ENCODE measurements around the gene DMD.

Gene DMD

GRCh38 chrX:32514986-32515385, 696.4 kb downstream of the DMD start:
- no peaks in the 10 kb centered on the region for H3K27me3 Mint-ChIP-seq
- H3K36me3 Mint-ChIP-seq (ENCODE audit: insufficient read depth), result no peaks in the 10 kb centered on the region
- H3K9me3 Mint-ChIP-seq, result peaks cover 6 to 8% of the 10 kb centered on the region in 2 donors
- DNase-seq, result no peak
- no peaks in the 10 kb centered on the region for H3K4me1 Mint-ChIP-seq (ENCODE audit: low read depth in 2 of 2)
- no peak overlapping the region for H3K4me3 Mint-ChIP-seq
- H3K27ac Mint-ChIP-seq, result no peak overlapping the region
- no peak for ATAC-seq (replicated peaks)

DNA sequence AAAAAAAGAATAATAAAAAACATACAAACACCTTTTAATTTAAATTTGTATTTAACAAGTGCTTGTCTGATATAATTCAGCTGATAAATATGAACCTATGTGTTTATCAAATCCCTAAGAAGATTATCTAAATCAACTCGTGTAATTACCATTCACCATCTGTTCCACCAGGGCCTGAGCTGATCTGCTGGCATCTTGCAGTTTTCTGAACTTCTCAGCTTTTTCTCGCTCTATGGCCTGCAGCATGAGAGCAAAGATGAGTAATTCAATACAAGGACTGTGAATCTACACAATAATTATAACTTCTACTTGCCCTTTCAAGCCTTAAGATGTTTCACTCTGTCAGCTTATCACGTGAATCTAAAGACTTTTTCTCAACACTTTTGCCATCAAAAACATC, 709.7 kb downstream of the DMD start:
- H3K36me3 Mint-ChIP-seq (ENCODE audit: insufficient read depth), result no peaks in the 10 kb centered on the region
- H3K27me3 Mint-ChIP-seq, result no peaks in the 10 kb centered on the region
- no peaks in the 10 kb centered on the region for H3K4me1 Mint-ChIP-seq (ENCODE audit: low read depth in 2 of 2)
- H3K9me3 Mint-ChIP-seq, result no peaks in the 10 kb centered on the region
- no peak overlapping the region for H3K27ac Mint-ChIP-seq
- DNase-seq, result no peak
- no peak overlapping the region for H3K4me3 Mint-ChIP-seq
- ATAC-seq (replicated peaks), result no peak

- DNase-seq (no peak), ATAC-seq (replicated peaks) (no peak)
- Mint-ChIP-seq H3K27me3 (no peaks in the 10 kb centered on the region), H3K36me3 (ENCODE audit: insufficient read depth) (no peaks in the 10 kb centered on the region), H3K4me3 (no peak overlapping the region), H3K9me3 (no peaks in the 10 kb centered on the region), H3K4me1 (ENCODE audit: low read depth in 2 of 2) (no peaks in the 10 kb centered on the region), H3K27ac (no peak overlapping the region)
Measured at GRCh38 chrX:32496671-32497070, 714.7 kb downstream of the DMD start.

- H3K9me3 Mint-ChIP-seq, result no peaks in the 10 kb centered on the region
- H3K27ac Mint-ChIP-seq, result no peak overlapping the region
- H3K36me3 Mint-ChIP-seq (ENCODE audit: insufficient read depth), result no peaks in the 10 kb centered on the region
- no peak for DNase-seq
- no peaks in the 10 kb centered on the region for H3K27me3 Mint-ChIP-seq
- no peak for ATAC-seq (replicated peaks)
- no peak overlapping the region for H3K4me3 Mint-ChIP-seq
- H3K4me1 Mint-ChIP-seq (ENCODE audit: low read depth in 2 of 2), result no peaks in the 10 kb centered on the region
Measured at GRCh38 chrX:32495855-32496254, 715.5 kb downstream of the DMD start.

GRCh38 chrX:32489125-32489524, 722.2 kb downstream of the DMD start:
- ATAC-seq (replicated peaks), result no peak

GRCh38 chrX:32483534-32484136, 727.7 kb downstream of the DMD start:
- Mint-ChIP-seq H3K27me3 (no peaks in the 10 kb centered on the region), H3K4me1 (ENCODE audit: low read depth in 2 of 2) (no peaks in the 10 kb centered on the region), H3K9me3 (peaks cover 0 to 3% of the 10 kb centered on the region in 2 donors), H3K27ac (no peak overlapping the region), H3K36me3 (ENCODE audit: insufficient read depth) (peaks cover 3% of the 10 kb centered on the region), H3K4me3 (no peak overlapping the region)
- DNase-seq (no peak), ATAC-seq (replicated peaks) (no peak)

More at GRCh38 chrX:32489125-32489524, 722.2 kb downstream of the DMD start:
- no peak for DNase-seq
- Mint-ChIP-seq H3K27ac (no peak overlapping the region), H3K4me3 (no peak overlapping the region), H3K27me3 (no peaks in the 10 kb centered on the region), H3K9me3 (peaks cover 0 to 6% of the 10 kb centered on the region in 2 donors), H3K4me1 (ENCODE audit: low read depth in 2 of 2) (no peaks in the 10 kb centered on the region), H3K36me3 (ENCODE audit: insufficient read depth) (no peaks in the 10 kb centered on the region)

DNA sequence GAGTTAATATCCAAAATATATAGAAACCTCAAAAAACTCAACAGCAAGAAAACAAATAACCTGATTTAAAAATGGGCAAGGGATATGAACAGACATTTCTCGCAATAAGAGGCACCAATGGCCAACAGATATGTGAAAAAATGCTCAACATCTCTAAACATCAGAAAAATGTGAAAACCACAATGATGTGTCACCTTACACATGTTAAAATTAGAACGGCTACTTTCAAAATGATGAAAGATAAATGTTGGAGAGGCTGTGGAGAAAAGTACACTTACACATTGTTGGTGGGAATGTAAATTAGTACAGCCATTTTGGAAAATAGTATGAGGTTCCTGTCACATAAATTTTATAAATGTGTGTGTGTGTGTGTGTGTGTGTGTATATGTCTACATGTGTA, 731.3 kb downstream of the DMD start:
- no peaks in the 10 kb centered on the region for H3K27me3 Mint-ChIP-seq
- no peak for DNase-seq
- H3K4me3 Mint-ChIP-seq, result no peak overlapping the region
- no peaks in the 10 kb centered on the region for H3K4me1 Mint-ChIP-seq (ENCODE audit: low read depth in 2 of 2)
- no peak overlapping the region for H3K27ac Mint-ChIP-seq
- peaks cover 0 to 2% of the 10 kb centered on the region in 2 donors for H3K9me3 Mint-ChIP-seq
- no peak for ATAC-seq (replicated peaks)
- H3K36me3 Mint-ChIP-seq (ENCODE audit: insufficient read depth), result peaks cover 3% of the 10 kb centered on the region

DNA sequence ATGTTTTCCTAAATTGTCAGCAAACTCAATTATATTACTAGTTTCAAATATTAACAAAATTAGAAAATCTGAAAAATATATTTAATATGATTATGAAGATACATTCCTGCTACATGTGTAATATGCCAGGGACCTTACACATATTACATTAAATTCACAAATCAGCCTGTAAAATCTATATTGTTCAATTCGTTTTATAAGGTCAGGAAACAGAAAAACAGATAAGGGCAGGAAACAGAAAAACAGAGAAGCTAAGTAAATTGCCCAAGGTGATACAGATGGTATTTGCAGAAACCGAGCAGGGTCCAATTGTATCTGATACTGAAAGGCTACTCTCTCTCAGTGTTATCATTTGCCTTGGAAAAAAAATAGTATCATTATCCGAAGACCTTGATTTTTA, 739.0 kb downstream of the DMD start:
- no peak for ATAC-seq (replicated peaks)
- H3K4me1 Mint-ChIP-seq (ENCODE audit: low read depth in 2 of 2), result no peaks in the 10 kb centered on the region

GRCh38 chrX:32455704-32456103, 755.6 kb downstream of the DMD start:
- peaks cover 0 to 3% of the 10 kb centered on the region in 2 donors for H3K9me3 Mint-ChIP-seq
- ATAC-seq (replicated peaks), result no peak
- DNase-seq, result no peak
- H3K4me1 Mint-ChIP-seq (ENCODE audit: low read depth in 2 of 2), result no peaks in the 10 kb centered on the region
- H3K4me3 Mint-ChIP-seq, result no peak overlapping the region
- H3K27ac Mint-ChIP-seq, result no peak overlapping the region
- no peaks in the 10 kb centered on the region for H3K36me3 Mint-ChIP-seq (ENCODE audit: insufficient read depth)
- no peaks in the 10 kb centered on the region for H3K27me3 Mint-ChIP-seq

More for the DNA sequence above, 739.0 kb downstream of the DMD start:
- no peaks in the 10 kb centered on the region for H3K9me3 Mint-ChIP-seq
- H3K36me3 Mint-ChIP-seq (ENCODE audit: insufficient read depth), result no peaks in the 10 kb centered on the region
- H3K4me3 Mint-ChIP-seq, result no peak overlapping the region
- no peak overlapping the region for H3K27ac Mint-ChIP-seq
- DNase-seq, result no peak
- H3K27me3 Mint-ChIP-seq, result no peaks in the 10 kb centered on the region

GRCh38 chrX:32451954-32452695, 759.2 kb downstream of the DMD start:
- H3K4me3 Mint-ChIP-seq, result no peak overlapping the region
- no peaks in the 10 kb centered on the region for H3K36me3 Mint-ChIP-seq (ENCODE audit: insufficient read depth)
- no peak for ATAC-seq (replicated peaks)
- peak overlapping the region in 1 of 2 donors; percentile 44 for H3K27ac Mint-ChIP-seq
- H3K4me1 Mint-ChIP-seq (ENCODE audit: low read depth in 2 of 2), result no peaks in the 10 kb centered on the region
- H3K27me3 Mint-ChIP-seq, result no peaks in the 10 kb centered on the region
- DNase-seq, result no peak
- peaks cover 0 to 3% of the 10 kb centered on the region in 2 donors for H3K9me3 Mint-ChIP-seq

- Mint-ChIP-seq H3K27ac (peak overlapping the region; percentile 15 to 56), H3K4me3 (no peak overlapping the region), H3K9me3 (peaks cover 0 to 3% of the 10 kb centered on the region in 2 donors), H3K36me3 (ENCODE audit: insufficient read depth) (no peaks in the 10 kb centered on the region), H3K27me3 (no peaks in the 10 kb centered on the region), H3K4me1 (ENCODE audit: low read depth in 2 of 2) (peaks cover 0 to 1% of the 10 kb centered on the region in 2 donors)
- no peak for DNase-seq
- ATAC-seq (replicated peaks), result no peak
Measured at GRCh38 chrX:32448945-32449344, 762.4 kb downstream of the DMD start.

DNA sequence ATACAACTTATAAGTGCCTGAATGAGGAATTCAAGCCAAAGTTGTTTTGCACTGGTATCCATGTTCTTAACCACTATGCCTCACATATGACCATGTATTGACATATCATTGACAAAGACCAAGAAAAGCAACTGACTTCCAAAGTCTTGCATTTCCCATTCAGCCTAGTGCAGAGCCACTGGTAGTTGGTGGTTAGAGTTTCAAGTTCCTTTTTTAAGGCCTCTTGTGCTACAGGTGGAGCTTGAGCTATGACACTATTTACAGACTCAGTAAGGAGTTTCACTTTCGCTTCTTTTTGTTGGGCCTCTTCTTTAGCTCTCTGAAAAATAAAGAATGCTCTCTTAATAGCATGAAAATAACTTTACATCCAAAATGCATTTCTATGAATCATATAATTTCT, 763.0 kb downstream of the DMD start:
- Mint-ChIP-seq H3K36me3 (ENCODE audit: insufficient read depth) (no peaks in the 10 kb centered on the region), H3K27ac (no peak overlapping the region), H3K4me1 (ENCODE audit: low read depth in 2 of 2) (peaks cover 0 to 1% of the 10 kb centered on the region in 2 donors), H3K27me3 (no peaks in the 10 kb centered on the region), H3K4me3 (no peak overlapping the region), H3K9me3 (peaks cover 0 to 3% of the 10 kb centered on the region in 2 donors)
- peak; percentile 47 for ATAC-seq (replicated peaks)
- no peak for DNase-seq

GRCh38 chrX:32447640-32448039, 763.7 kb downstream of the DMD start:
- ATAC-seq (replicated peaks) (no peak), DNase-seq (no peak)
- Mint-ChIP-seq H3K27ac (no peak overlapping the region), H3K36me3 (ENCODE audit: insufficient read depth) (no peaks in the 10 kb centered on the region), H3K4me3 (no peak overlapping the region), H3K27me3 (no peaks in the 10 kb centered on the region), H3K4me1 (ENCODE audit: low read depth in 2 of 2) (peaks cover 0 to 1% of the 10 kb centered on the region in 2 donors), H3K9me3 (peaks cover 0 to 3% of the 10 kb centered on the region in 2 donors)

- no peak for DNase-seq
Measured at GRCh38 chrX:32443841-32444240, 767.5 kb downstream of the DMD start.

More at GRCh38 chrX:32443841-32444240, 767.5 kb downstream of the DMD start:
- no peaks in the 10 kb centered on the region for H3K27me3 Mint-ChIP-seq
- H3K4me3 Mint-ChIP-seq, result no peak overlapping the region
- no peaks in the 10 kb centered on the region for H3K9me3 Mint-ChIP-seq
- ATAC-seq (replicated peaks), result no peak
- H3K36me3 Mint-ChIP-seq (ENCODE audit: insufficient read depth), result no peaks in the 10 kb centered on the region
- no peak overlapping the region for H3K27ac Mint-ChIP-seq
- peaks cover 0 to 1% of the 10 kb centered on the region in 2 donors for H3K4me1 Mint-ChIP-seq (ENCODE audit: low read depth in 2 of 2)
